ENCODE measurements around the gene MAPKAPK2. TPM values are rescaled to one million over a fixed set of nuclear protein-coding genes. Genes with fewer than 3 reads are reported as not detected.
A peak's percentile ranks its signal among the peaks of the same experiment; 100 is the strongest.

The MAPKAPK2 gene
- total RNA-seq, 4 donors from 2014 or later, result 115 to 207 (median 140) TPM

DNA sequence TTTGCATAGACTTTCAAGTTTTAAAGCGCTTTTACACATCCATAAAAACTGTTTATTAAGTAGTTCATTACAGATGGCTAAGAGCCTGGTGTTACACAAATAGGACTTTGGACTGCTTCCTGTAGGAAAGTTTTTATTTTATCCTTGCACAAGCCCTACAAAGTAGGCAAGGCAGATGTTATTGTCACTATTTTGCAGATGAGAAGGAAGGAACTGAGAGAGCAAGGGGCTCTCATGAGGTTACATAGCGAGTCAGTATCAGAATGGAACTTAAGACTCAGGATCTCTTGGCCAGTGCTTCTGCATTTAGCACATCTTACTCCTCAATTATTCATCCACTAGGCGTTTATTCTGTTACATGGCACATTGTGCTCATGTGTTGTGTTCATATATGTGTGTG is 2.6 kb upstream of the MAPKAPK2 start:
- ATAC-seq (no peak), DNase-seq (no peak)
- H3K27me3 ChIP-seq, result no peaks in the 10 kb centered on the region
- intact Hi-C loops (cut with DNase I; ENCODE audit: low total_unique reads), result no loop called here
- H3K4me1 ChIP-seq, result peaks cover 13 to 17% of the 10 kb centered on the region in 2 donors
- in situ Hi-C loops (cut with MboI; ENCODE audit: low sequenced_read_pairs in 4 of 4), result loop anchor here in 1 of 4 donors (25.0 kb wide), 1 partner anchor 1130 kb away; no protein-coding TSS in a partner anchor
- TF ChIP-seq POLR2A (IDR thresholded peaks at IDR 0.05), result no peak
- TF ChIP-seq, protein P1, sequence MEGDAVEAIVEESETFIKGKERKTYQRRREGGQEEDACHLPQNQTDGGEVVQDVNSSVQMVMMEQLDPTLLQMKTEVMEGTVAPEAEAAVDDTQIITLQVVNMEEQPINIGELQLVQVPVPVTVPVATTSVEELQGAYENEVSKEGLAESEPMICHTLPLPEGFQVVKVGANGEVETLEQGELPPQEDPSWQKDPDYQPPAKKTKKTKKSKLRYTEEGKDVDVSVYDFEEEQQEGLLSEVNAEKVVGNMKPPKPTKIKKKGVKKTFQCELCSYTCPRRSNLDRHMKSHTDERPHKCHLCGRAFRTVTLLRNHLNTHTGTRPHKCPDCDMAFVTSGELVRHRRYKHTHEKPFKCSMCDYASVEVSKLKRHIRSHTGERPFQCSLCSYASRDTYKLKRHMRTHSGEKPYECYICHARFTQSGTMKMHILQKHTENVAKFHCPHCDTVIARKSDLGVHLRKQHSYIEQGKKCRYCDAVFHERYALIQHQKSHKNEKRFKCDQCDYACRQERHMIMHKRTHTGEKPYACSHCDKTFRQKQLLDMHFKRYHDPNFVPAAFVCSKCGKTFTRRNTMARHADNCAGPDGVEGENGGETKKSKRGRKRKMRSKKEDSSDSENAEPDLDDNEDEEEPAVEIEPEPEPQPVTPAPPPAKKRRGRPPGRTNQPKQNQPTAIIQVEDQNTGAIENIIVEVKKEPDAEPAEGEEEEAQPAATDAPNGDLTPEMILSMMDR (IDR thresholded peaks at IDR 0.05 in 4 of 5, conservative IDR thresholded peaks at IDR 0.05 in 1 of 5), result no peak
- no peak overlapping the region for H3K27ac ChIP-seq
- no peaks in the 10 kb centered on the region for H3K36me3 ChIP-seq
- no peaks in the 10 kb centered on the region for H3K9me3 ChIP-seq
- H3K4me3 ChIP-seq, result no peak overlapping the region

- DNase-seq, result no peak
- intact Hi-C loops (cut with DNase I; ENCODE audit: low total_unique reads), result no loop called here
- H3K27me3 ChIP-seq, result no peaks in the 10 kb centered on the region
- H3K36me3 ChIP-seq, result no peaks in the 10 kb centered on the region
- peaks cover 25 to 29% of the 10 kb centered on the region in 2 donors for H3K4me1 ChIP-seq
- no peak overlapping the region for H3K27ac ChIP-seq
- in situ Hi-C loops (cut with MboI; ENCODE audit: low sequenced_read_pairs in 4 of 4), result loop anchor here in 1 of 4 donors (25.0 kb wide), 1 partner anchor 1129 kb away; no protein-coding TSS in a partner anchor
- H3K4me3 ChIP-seq, result no peak overlapping the region
- no peak for ATAC-seq
- TF ChIP-seq POLR2A (IDR thresholded peaks at IDR 0.05), result no peak
- TF ChIP-seq, protein P1 (IDR thresholded peaks at IDR 0.05 in 4 of 5, conservative IDR thresholded peaks at IDR 0.05 in 1 of 5), result no peak
- H3K9me3 ChIP-seq, result no peaks in the 10 kb centered on the region
These were observed 1.4 kb upstream of the MAPKAPK2 start for GRCh38 chr1:206683313-206683712.

GRCh38 chr1:206684003-206684402 is 702 bp upstream of the MAPKAPK2 start:
- ATAC-seq (no peak), DNase-seq (no peak)
- Histone ChIP-seq H3K36me3 (no peaks in the 10 kb centered on the region), H3K4me3 (peak overlapping the region in 3 of 4 donors; percentile 53 to 79 (median 76)), H3K9me3 (no peaks in the 10 kb centered on the region), H3K4me1 (peaks cover 32 to 36% of the 10 kb centered on the region in 2 donors), H3K27me3 (no peaks in the 10 kb centered on the region), H3K27ac (peak overlapping the region in 2 of 4 donors; percentile 68 to 98)
- intact Hi-C loops (cut with DNase I; ENCODE audit: low total_unique reads) (loop anchor here (1.0 kb wide), 2 partner anchors 26 to 49 kb away; partner anchors contain the start of gene DYRK3), in situ Hi-C loops (cut with MboI; ENCODE audit: low sequenced_read_pairs in 4 of 4) (loop anchor here in 1 of 4 donors (25.0 kb wide), 1 partner anchor 1128 kb away; no protein-coding TSS in a partner anchor)
- TF ChIP-seq POLR2A (IDR thresholded peaks at IDR 0.05), result no peak
- TF ChIP-seq, protein P1 (IDR thresholded peaks at IDR 0.05 in 4 of 5, conservative IDR thresholded peaks at IDR 0.05 in 1 of 5), result no peak

DNA sequence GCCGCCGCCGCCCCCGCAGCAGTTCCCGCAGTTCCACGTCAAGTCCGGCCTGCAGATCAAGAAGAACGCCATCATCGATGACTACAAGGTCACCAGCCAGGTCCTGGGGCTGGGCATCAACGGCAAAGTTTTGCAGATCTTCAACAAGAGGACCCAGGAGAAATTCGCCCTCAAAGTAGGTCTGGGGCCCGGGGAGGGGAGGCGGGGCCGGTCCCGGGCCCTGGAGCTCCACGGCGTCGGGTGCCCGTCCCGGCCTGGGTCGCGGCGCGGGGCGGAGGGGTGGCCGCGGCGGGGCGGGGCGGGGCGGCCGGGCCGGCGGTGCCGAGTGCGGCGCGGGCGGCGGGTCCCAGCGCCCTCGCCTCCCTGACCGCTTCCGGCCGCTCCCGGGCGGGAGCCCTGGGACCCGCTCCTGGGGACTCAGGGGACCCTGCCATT is 646 bp downstream of the MAPKAPK2 start:
- DNase-seq, result peak in 1 of 2 donors; percentile 28
- H3K27ac ChIP-seq, result peak overlapping the region; percentile 93 to 98 (median 96)
- no peaks in the 10 kb centered on the region for H3K27me3 ChIP-seq
- H3K4me1 ChIP-seq, result peaks cover 45 to 50% of the 10 kb centered on the region in 2 donors
- H3K36me3 ChIP-seq, result no peaks in the 10 kb centered on the region
- peak; percentile 42 to 56 for ATAC-seq
- H3K9me3 ChIP-seq, result no peaks in the 10 kb centered on the region
- peak overlapping the region; percentile 64 to 79 (median 75) for H3K4me3 ChIP-seq
- TF ChIP-seq, protein P1 (IDR thresholded peaks at IDR 0.05 in 4 of 5, conservative IDR thresholded peaks at IDR 0.05 in 1 of 5), result no peak
- TF ChIP-seq POLR2A (IDR thresholded peaks at IDR 0.05), result no peak
- intact Hi-C loops (cut with DNase I; ENCODE audit: low total_unique reads), result no loop called here
- in situ Hi-C loops (cut with MboI; ENCODE audit: low sequenced_read_pairs in 4 of 4), result loop anchor here in 1 of 4 donors (25.0 kb wide), 1 partner anchor 1127 kb away; no protein-coding TSS in a partner anchor
